HEK293T (cell line): ENCODE measurements around the gene SPC25.

Experiments used
- CTCF ChIA-PET: fragments of 350-600 bp; formaldehyde crosslinking; extraction: SDS; loops from one replicate; lab custom pipeline; 2021; ENCODE audit warnings: antibody characterized with exemption, inconsistent platforms; lab: Yijun Ruan, JAX
- POLR2A ChIA-PET: fragments of 350-600 bp; formaldehyde crosslinking; extraction: SDS; loops from one replicate; lab custom pipeline; 2020; ENCODE audit warnings: antibody characterized with exemption, inconsistent platforms; lab: Yijun Ruan, JAX
- DNase-seq: peaks from one replicate; pipeline ENCODE4 v3.0.0; 2012; ENCODE audit warnings: mixed read lengths; ENCODE audit errors: extremely low spot score
- ARNT ChIP-seq: fragments of 450-650 bp; IDR thresholded peaks from 2 replicates; pipeline ENCODE4 v1.6.1; 2017; ENCODE audit warnings: mild to moderate bottlenecking
- BHLHE40 ChIP-seq: fragments of 450-650 bp; IDR thresholded peaks from 2 replicates; pipeline ENCODE4 v1.6.1; 2016; ENCODE audit warnings: mild to moderate bottlenecking, moderate library complexity, borderline replicate concordance
- CTBP1 ChIP-seq: fragments of 450-650 bp; IDR thresholded peaks from 2 replicates; pipeline ENCODE4 v1.6.1; 2016; ENCODE audit warnings: borderline replicate concordance
- ELF4 ChIP-seq: fragments of 450-650 bp; IDR thresholded peaks from 2 replicates; pipeline ENCODE4 v1.6.1; 2017; ENCODE audit warnings: antibody characterized with exemption
- FOXA1 ChIP-seq: fragments of 450-650 bp; IDR thresholded peaks from 2 replicates; pipeline ENCODE4 v1.6.1; 2016; ENCODE audit warnings: mild to moderate bottlenecking
- FOXK2 ChIP-seq: fragments of 450-650 bp; IDR thresholded peaks from 2 replicates; pipeline ENCODE4 v1.6.1; 2016; ENCODE audit warnings: mild to moderate bottlenecking
- FOXM1 ChIP-seq: fragments of 450-650 bp; IDR thresholded peaks from 2 replicates; pipeline ENCODE4 v1.6.1; 2017; ENCODE audit warnings: mild to moderate bottlenecking, borderline replicate concordance
- HDGF ChIP-seq: fragments of 450-650 bp; IDR thresholded peaks from 2 replicates; pipeline ENCODE4 v1.6.1; 2017; ENCODE audit warnings: antibody characterized with exemption, borderline replicate concordance
- L3MBTL2 ChIP-seq: fragments of 450-650 bp; conservative IDR thresholded peaks from 2 replicates; pipeline ENCODE4 v1.6.1; 2016; ENCODE audit warnings: mild to moderate bottlenecking
- LEF1 ChIP-seq: fragments of 450-650 bp; IDR thresholded peaks from 2 replicates; pipeline ENCODE4 v1.6.1; 2017; ENCODE audit warnings: mild to moderate bottlenecking, borderline replicate concordance
- NFRKB ChIP-seq: fragments of 450-650 bp; IDR thresholded peaks from 2 replicates; pipeline ENCODE4 v1.6.1; 2016; ENCODE audit warnings: mild to moderate bottlenecking, moderate library complexity
- PKNOX1 ChIP-seq: fragments of 450-650 bp; IDR thresholded peaks from 2 replicates; pipeline ENCODE4 v1.6.1; 2016
- SP1 ChIP-seq: fragments of 450-650 bp; IDR thresholded peaks from 2 replicates; pipeline ENCODE4 v1.6.1; 2017
- SUZ12 ChIP-seq: fragments of 450-650 bp; IDR thresholded peaks from 2 replicates; pipeline ENCODE4 v1.6.1; 2016; ENCODE audit warnings: mild to moderate bottlenecking
- TARDBP ChIP-seq: fragments of 450-650 bp; IDR thresholded peaks from 2 replicates; pipeline ENCODE4 v1.6.1; 2016
- ZNF384 ChIP-seq: fragments of 450-650 bp; IDR thresholded peaks from 2 replicates; pipeline ENCODE4 v1.6.1; 2016

SPC25 gene

GRCh38 chr2:168831662-168832061, 58.6 kb downstream of the SPC25 start:
- ChIA-PET CTCF (no interaction called here), POLR2A (no interaction called here)
- TF ChIP-seq SUZ12 (no peak), L3MBTL2 (no peak), TARDBP (no peak), NFRKB (no peak), FOXM1 (no peak), ELF4 (no peak)
- no peak for DNase-seq

GRCh38 chr2:168830958-168831357, 59.3 kb downstream of the SPC25 start:
- ChIA-PET CTCF (no interaction called here), POLR2A (no interaction called here)
- DNase-seq: no peak
- no peak for TF ChIP-seq FOXM1
- no peak for TF ChIP-seq FOXA1
- TF ChIP-seq HDGF: no peak
- no peak for TF ChIP-seq BHLHE40
- no peak for TF ChIP-seq PKNOX1
- no peak for TF ChIP-seq SUZ12
- no peak for TF ChIP-seq NFRKB
- no peak for TF ChIP-seq SP1
- no peak for TF ChIP-seq L3MBTL2
- no peak for TF ChIP-seq ZNF384
- no peak for TF ChIP-seq CTBP1
- TF ChIP-seq ARNT: no peak

GRCh38 chr2:168825126-168825525, 65.1 kb downstream of the SPC25 start:
- CTCF ChIA-PET: interaction anchor here (0.9 kb wide), 1 partner anchor 10 kb away, joined by 3 read pairs; no protein-coding TSS in a partner anchor
- DNase-seq: no peak
- POLR2A ChIA-PET: no interaction called here
- TF ChIP-seq ELF4 (no peak), FOXK2 (no peak), HDGF (no peak), PKNOX1 (no peak), CTBP1 (no peak), ARNT (no peak), FOXM1 (no peak), BHLHE40 (no peak), SP1 (no peak), NFRKB (no peak), ZNF384 (no peak), SUZ12 (no peak), LEF1 (no peak), L3MBTL2 (no peak), FOXA1 (no peak), TARDBP (no peak)

- CTCF ChIA-PET: no interaction called here
- DNase-seq: no peak
- POLR2A ChIA-PET: no interaction called here
- TF ChIP-seq LEF1 (no peak), TARDBP (no peak), ELF4 (no peak), BHLHE40 (no peak), L3MBTL2 (no peak), HDGF (no peak), FOXK2 (no peak), NFRKB (no peak), PKNOX1 (no peak), SP1 (no peak), ZNF384 (no peak), ARNT (no peak), SUZ12 (no peak), CTBP1 (no peak), FOXM1 (no peak)
Measured at GRCh38 chr2:168821992-168822391, 68.2 kb downstream of the SPC25 start.

- no peak for TF ChIP-seq FOXM1
- TF ChIP-seq TARDBP: no peak
- no peak for TF ChIP-seq HDGF
- no peak for TF ChIP-seq SUZ12
- TF ChIP-seq CTBP1: no peak
- TF ChIP-seq FOXA1: no peak
- no peak for TF ChIP-seq L3MBTL2
- no peak for TF ChIP-seq ELF4
- TF ChIP-seq ZNF384: no peak
- no peak for TF ChIP-seq FOXK2
- TF ChIP-seq BHLHE40: no peak
- TF ChIP-seq ARNT: no peak
- no peak for TF ChIP-seq SP1
- TF ChIP-seq PKNOX1: no peak
- TF ChIP-seq LEF1: no peak
- no peak for TF ChIP-seq NFRKB
- CTCF ChIA-PET: interaction anchor here (0.8 kb wide), 1 partner anchor 14 kb away, joined by 3 read pairs; no protein-coding TSS in a partner anchor
- POLR2A ChIA-PET: no interaction called here
- no peak for DNase-seq
Measured at GRCh38 chr2:168821577-168821976, 68.7 kb downstream of the SPC25 start.
